ENCODE measurements around the gene UBP1.

GRCh38 chr3:33364531-33365128, 75.6 kb downstream of the UBP1 start:
- TF ChIP-seq PKNOX1 (IDR thresholded peaks at IDR 0.05) = no peak
- no peak for TF ChIP-seq ZNF384 (IDR thresholded peaks at IDR 0.05)
- no peak for TF ChIP-seq ARNT (IDR thresholded peaks at IDR 0.05)
- no peak for TF ChIP-seq BHLHE40 (IDR thresholded peaks at IDR 0.05; ENCODE audit: borderline replicate concordance)
- TF ChIP-seq TARDBP (IDR thresholded peaks at IDR 0.05) = no peak
- no peak for TF ChIP-seq FOXA1 (IDR thresholded peaks at IDR 0.05)

All from HEK293T (cell line).